Measurements from ENCODE around the gene PPFIBP2. TPM values are rescaled to one million over a fixed set of nuclear protein-coding genes. Genes with fewer than 3 reads are reported as not detected.

Gene PPFIBP2
- polyA plus RNA-seq, 3 donors = 5.5 to 22.6 (median 8.1) TPM

DNA sequence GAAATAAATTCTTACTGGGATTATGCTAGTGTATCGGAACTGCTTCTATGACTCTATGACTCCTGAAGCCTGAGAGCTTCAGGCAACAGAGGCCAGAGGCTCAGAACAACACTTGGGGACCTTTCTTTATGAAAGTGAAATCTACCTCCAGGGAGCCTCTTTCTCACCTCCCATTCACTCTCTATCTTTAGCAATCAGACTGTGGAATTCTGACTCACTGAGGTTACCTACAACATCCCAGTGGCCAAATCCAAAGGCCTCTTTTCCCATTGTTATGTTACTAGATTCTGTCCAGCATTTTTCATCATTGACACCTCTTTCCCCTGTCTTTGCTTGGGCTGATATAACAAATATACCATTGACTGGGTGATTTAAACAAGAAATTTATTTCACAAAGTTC is 173.6 kb downstream of the PPFIBP2 start:
- WGBS, 3 donors = 87 to 100% (median 97%) methylated on average over 1 of the region's 1 CpG
- no peak overlapping the region for H3K27ac ChIP-seq (ENCODE audit: low read depth, low read length)

DNA sequence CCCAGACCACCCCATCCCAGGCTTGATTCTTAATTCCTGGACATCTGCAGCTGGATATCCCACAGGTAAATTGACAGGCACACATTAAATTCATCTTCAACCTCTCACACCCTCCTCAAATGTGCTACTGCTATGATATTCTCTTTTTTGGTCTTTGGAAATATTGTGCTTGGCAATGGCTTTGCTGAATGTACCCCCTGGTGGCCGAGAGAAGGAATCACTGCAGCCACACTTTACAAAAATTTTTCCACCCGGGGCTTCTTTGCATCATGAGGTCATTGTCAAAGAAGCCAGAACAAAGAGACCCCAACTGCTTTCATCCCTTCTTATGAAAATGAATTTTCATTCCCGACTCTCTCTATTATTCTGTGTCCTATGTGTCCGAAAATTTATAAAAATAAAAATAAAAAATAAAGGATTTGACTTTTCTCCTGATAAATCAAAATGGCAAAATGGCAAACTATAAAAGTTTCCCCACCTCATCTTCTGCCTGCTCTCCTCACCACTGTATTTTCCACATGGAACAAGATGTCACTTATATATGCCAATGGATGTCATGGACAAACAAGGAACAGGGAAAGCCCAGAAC is 174.5 kb downstream of the PPFIBP2 start:
- no peak overlapping the region for H3K27ac ChIP-seq (ENCODE audit: low read depth, low read length)
- 6 to 17% (median 10%) methylated on average over 4 of the region's 4 CpGs for WGBS, 3 donors

DNA sequence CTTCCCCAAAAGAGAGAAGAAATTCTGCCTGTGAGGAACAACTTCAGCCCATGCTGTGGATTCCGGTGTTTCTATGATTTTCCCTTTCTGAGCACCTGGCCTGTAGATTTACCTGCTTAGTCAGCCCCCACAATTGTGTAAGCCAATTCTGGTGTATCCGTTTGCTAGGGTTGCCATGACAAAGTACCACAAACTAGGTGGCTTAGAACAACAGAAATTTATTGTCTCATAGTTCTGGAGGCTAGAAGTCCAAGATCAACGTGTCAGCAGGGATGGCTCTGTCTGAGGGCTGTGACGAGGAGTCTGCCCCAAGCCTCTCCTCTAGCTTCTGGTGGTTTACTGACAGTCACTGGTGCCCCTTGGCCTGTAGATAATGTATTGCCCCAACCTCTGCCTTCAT is 175.4 kb downstream of the PPFIBP2 start:
- 60 to 78% (median 66%) methylated on average over 4 of the region's 4 CpGs for WGBS, 3 donors

DNA sequence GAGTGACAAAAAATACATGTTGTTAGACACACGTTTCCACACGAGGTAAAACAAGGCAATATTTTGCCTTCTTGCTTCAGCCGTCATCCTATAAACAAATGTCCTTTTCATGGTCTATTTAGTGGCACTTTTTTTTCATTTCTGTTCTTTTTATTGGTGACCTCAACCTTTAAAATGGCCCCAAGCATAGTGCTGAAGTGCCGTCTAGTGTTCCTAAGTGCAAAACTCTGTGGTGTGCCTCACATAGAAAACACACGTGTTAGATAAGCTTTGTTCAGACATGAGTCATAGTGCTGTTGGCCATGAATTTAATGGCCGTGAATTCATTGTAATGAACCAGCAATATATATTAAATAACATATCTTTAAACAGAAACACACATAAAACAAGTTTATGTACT is 176.8 kb downstream of the PPFIBP2 start:
- WGBS, 3 donors = 47 to 76% (median 66%) methylated on average over 6 of the region's 6 CpGs
- H3K27ac ChIP-seq (ENCODE audit: low read depth, low read length) = no peak overlapping the region

More for the DNA sequence above, 175.4 kb downstream of the PPFIBP2 start:
- no peak overlapping the region for H3K27ac ChIP-seq (ENCODE audit: low read depth, low read length)

DNA sequence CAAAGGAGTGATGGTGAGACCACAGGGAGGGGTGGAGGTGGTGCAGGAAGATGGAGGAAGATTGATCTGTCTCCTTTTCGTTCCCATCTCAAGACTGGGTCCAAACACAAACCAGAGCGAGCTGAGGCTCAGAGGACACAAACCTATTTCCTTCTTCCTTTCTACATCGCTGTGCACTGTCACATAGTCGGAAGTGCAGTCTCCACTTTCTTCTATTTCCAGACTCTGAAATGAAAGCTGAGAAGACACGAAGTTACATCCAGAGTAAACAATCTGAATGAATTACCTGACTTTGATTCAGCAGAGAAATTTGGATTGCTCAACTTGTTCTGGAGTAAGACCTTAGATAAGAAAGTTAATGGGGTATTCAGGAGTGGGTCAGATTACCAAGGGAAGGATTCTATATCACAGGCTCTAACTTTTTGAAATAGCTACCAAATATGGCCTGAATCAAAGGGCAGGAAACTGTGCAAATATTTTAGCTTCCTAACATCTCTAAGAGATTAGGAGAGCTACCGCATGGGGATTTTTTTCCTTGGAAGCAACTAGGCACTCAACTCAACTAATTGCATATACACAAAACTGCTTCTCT is 178.1 kb downstream of the PPFIBP2 start:
- H3K27ac ChIP-seq (ENCODE audit: low read depth, low read length) = no peak overlapping the region
- WGBS, 3 donors = 63 to 68% (median 63%) methylated on average over 6 of the region's 6 CpGs

DNA sequence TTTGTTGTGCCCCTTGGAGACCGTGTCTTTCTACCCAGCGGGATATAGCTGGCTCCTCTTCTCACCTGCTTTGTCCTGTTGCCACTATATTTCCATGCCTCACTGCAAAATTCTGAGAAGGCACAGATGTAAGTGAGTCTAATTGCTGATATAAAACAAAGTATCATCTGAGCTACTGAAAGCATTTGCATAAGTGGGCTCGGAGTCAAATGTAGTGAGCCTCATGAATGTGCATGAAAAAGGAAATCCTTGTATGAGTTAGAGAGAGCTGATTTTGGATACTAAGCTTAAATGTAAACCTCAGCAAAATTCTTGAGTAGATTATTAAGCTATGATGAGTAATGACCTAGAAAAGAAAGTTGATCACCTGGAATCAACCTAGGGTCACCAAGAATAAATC is 178.6 kb downstream of the PPFIBP2 start:
- no peak overlapping the region for H3K27ac ChIP-seq (ENCODE audit: low read depth, low read length)
- WGBS, 3 donors = 85 to 96% (median 86%) methylated on average over 3 of the region's 3 CpGs

DNA sequence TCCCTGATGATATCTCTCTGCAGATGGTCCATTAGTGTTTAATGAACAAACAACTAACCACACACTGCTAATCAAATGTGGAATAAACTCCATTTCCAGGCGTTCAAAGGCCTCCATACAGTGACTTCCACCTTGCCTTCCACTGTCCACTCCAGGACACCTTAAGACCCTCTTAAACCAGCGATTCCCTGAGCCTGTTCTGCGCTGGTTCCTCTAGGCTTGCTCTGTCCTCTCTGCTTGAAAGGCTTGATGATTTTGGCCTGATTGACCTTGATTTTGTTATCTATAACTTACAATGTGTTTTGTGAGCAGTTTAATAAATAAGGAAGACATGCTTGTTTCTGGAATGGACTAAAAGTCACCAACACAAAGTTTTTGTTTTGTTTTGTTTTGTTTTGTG is 180.4 kb downstream of the PPFIBP2 start:
- 68 to 76% (median 74%) methylated on average over 3 of the region's 3 CpGs for WGBS, 3 donors
- no peak overlapping the region for H3K27ac ChIP-seq (ENCODE audit: low read depth, low read length)

DNA sequence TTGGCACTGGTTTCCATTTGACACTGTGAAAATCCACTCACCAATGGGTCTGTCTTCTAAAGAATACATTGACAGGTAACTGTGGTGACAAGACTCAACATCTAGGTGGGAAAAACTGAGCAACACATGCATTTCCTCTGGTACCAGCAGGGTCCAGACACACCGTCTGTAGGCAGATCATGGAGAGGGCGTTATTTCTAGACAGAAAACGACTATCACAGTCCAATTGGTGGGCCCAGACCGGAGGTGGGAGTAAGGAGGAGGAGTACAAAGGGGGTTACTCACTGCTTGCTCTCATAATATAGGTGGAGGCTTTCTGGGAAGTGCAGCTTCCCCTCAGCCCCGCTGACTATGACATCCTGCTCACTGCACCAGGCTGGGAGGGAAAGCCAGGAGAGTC is 182.6 kb downstream of the PPFIBP2 start:
- no peak overlapping the region for H3K27ac ChIP-seq (ENCODE audit: low read depth, low read length)
- WGBS, 3 donors = 67 to 72% (median 68%) methylated on average over 5 of the region's 5 CpGs

Other genes starting within 250 kb of the PPFIBP2 start
- 10 to 100 TPM in 1 of 3 donors, 1 to 10 TPM in 1, under 1 TPM in 1; 0.99 to 12.3 (median 4.7) TPM for gene OLFML1, start 28.5 kb upstream of the PPFIBP2 start, polyA plus RNA-seq
- gene CYB5R2, start 159.5 kb downstream of the PPFIBP2 start, polyA plus RNA-seq = 10 to 100 TPM in 2 of 3 donors, 1 to 10 TPM in 1; 3.0 to 17.9 (median 10.4) TPM
- gene OVCH2, start 192.5 kb downstream of the PPFIBP2 start, polyA plus RNA-seq = under 1 TPM in 1 of 3 donors, not detected in 2; 0.06 TPM

Data from adipose tissue (tissue), 3 donors.